Panc1 (cell line): ENCODE results near the gene TOP3A.

Source experiments
- CTCF ChIP-seq: fragments of 450-650 bp; IDR thresholded peaks from 2 replicates; pipeline ENCODE4 v1.5.1; 2017; ENCODE audit warnings: mild to moderate bottlenecking
- POLR2AphosphoS5 ChIP-seq: IDR thresholded peaks from 2 replicates; pipeline ENCODE4 v1.6.1; 2012; ENCODE audit warnings: mild to moderate bottlenecking, low read depth, low read length, moderate library complexity

DNA sequence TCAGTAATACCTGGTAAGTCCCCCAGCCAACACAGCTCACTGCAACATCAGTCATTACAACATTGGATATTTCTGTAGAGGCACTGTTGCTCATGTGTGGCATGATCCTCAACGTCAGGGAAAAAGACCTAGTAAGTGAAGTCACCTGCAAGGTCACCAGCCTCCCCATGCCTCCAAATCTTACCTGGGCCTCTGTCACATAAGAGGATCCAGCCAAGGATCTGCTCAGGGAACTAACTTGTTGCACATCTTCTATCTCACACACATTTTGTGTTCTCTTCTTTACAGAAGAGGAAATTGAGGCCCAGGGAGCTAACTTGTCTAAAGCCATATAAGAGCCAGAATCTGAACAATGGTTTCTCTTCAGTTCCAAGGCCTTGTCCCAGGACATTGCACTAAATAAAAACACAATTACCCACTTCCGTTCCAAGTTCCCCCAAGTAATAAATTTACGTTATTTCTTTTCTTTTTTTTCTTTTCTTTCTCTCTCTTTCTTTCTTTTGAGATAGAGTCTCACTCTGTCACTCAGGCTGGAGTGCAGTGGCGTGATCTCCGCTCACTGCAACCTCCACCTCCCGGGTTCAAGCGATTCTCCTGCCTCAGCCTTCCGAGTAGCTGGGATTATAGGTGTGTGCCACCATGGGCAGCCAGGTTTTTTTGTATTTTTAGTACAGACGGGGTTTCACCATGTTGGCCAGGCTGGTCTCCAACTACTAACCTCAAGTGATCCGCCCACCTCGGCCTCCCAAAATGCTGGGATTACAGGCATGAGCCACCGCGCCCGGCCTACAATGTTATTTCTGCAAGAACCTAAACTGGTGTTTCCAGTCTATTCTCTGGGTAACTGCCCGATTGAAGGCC, 47.3 kb upstream of the TOP3A start:
- TF ChIP-seq CTCF = no peak
- TF ChIP-seq POLR2AphosphoS5 = no peak
